ENCODE results near the gene ATP5IF1. TPM values are rescaled to one million over a fixed set of nuclear protein-coding genes. Genes with fewer than 3 reads are reported as not detected.

Gene ATP5IF1
- total and polyA plus RNA-seq, 9 of the 15 experiments (the other 6 are each of a cell fraction or from before 2014, with no cell fraction given): 292 to 1,422 (median 388) TPM

DNA sequence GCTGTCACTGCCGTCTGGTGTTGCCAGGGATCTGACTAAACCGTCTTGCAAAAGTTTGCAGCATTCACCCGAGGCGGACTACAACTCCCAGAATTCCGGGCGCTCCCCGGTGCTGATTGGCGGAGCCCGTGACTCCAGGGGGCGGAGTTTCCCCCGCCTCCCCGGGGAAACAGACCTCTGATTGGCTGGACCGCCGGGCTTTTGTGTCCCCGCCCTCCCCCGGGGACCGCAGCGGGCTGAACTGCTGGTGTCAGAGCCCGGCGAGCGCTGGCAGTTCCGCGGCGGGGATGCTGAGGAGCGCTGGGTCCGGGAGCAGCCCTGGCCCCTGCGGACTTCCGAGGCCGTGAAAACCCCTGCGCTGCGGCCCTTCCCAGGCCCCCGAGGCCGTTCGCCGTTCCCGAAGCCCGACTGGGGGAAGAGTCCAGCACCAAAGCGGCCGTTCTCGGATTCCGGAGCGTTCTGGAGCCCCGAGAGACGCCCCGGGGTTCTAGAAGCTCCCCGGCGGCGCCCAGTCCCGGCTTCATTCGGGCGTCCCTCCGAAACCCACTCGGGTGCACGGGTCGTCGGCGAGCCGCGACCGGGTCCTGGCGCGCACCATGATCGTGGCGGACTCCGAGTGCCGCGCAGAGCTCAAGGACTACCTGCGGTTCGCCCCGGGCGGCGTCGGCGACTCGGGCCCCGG, 23.5 kb downstream of the ATP5IF1 start, which contains the start of gene SESN2 (continued):
- peak; percentile 90 for TF ChIP-seq JUND (IDR thresholded peaks at IDR 0.05; ENCODE audit: borderline replicate concordance, low read depth, low read length)
- peak; percentile 71; the same call in 1 of the 3 replicates for TF ChIP-seq JUND (tag; IDR thresholded peaks at IDR 0.05; ENCODE audit: borderline replicate concordance, low read depth, low read length)
- no peak for TF ChIP-seq CBX2 (IDR thresholded peaks at IDR 0.05; ENCODE audit: insufficient read depth, low read length, poor library complexity, severe bottlenecking)
- TF ChIP-seq, protein P1, sequence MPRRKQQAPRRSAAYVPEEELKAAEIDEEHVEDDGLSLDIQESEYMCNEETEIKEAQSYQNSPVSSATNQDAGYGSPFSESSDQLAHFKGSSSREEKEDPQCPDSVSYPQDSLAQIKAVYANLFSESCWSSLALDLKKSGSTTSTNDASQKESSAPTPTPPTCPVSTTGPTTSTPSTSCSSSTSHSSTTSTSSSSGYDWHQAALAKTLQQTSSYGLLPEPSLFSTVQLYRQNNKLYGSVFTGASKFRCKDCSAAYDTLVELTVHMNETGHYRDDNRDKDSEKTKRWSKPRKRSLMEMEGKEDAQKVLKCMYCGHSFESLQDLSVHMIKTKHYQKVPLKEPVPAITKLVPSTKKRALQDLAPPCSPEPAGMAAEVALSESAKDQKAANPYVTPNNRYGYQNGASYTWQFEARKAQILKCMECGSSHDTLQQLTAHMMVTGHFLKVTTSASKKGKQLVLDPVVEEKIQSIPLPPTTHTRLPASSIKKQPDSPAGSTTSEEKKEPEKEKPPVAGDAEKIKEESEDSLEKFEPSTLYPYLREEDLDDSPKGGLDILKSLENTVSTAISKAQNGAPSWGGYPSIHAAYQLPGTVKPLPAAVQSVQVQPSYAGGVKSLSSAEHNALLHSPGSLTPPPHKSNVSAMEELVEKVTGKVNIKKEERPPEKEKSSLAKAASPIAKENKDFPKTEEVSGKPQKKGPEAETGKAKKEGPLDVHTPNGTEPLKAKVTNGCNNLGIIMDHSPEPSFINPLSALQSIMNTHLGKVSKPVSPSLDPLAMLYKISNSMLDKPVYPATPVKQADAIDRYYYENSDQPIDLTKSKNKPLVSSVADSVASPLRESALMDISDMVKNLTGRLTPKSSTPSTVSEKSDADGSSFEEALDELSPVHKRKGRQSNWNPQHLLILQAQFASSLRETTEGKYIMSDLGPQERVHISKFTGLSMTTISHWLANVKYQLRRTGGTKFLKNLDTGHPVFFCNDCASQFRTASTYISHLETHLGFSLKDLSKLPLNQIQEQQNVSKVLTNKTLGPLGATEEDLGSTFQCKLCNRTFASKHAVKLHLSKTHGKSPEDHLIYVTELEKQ (CRISPR knock-in tag; IDR thresholded peaks at IDR 0.05): no peak
- no peak for TF ChIP-seq FUS (optimal IDR thresholded peaks at IDR 0.05; ENCODE audit: low read depth, low read length)
- TF ChIP-seq U2AF2 (optimal IDR thresholded peaks at IDR 0.05; ENCODE audit: low read depth, low read length): no peak
- no peak for TF ChIP-seq SNIP1 (IDR thresholded peaks at IDR 0.05; ENCODE audit: low read depth)
- TF ChIP-seq POLR2AphosphoS2 (IDR thresholded peaks at IDR 0.05; ENCODE audit: low read length): peak; percentile 80; the same call in 1 of the 2 replicates
- TF ChIP-seq, protein P2, sequence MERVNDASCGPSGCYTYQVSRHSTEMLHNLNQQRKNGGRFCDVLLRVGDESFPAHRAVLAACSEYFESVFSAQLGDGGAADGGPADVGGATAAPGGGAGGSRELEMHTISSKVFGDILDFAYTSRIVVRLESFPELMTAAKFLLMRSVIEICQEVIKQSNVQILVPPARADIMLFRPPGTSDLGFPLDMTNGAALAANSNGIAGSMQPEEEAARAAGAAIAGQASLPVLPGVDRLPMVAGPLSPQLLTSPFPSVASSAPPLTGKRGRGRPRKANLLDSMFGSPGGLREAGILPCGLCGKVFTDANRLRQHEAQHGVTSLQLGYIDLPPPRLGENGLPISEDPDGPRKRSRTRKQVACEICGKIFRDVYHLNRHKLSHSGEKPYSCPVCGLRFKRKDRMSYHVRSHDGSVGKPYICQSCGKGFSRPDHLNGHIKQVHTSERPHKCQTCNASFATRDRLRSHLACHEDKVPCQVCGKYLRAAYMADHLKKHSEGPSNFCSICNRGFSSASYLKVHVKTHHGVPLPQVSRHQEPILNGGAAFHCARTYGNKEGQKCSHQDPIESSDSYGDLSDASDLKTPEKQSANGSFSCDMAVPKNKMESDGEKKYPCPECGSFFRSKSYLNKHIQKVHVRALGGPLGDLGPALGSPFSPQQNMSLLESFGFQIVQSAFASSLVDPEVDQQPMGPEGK (CRISPR knock-in tag; IDR thresholded peaks at IDR 0.05; ENCODE audit: borderline replicate concordance): no peak
- TF ChIP-seq EP300 (IDR thresholded peaks at IDR 0.05; ENCODE audit: low read length): peak; percentile 93
- TF ChIP-seq ZFX (CRISPR knock-in tag; IDR thresholded peaks at IDR 0.05): peak; percentile 86
- TF ChIP-seq, protein P3, sequence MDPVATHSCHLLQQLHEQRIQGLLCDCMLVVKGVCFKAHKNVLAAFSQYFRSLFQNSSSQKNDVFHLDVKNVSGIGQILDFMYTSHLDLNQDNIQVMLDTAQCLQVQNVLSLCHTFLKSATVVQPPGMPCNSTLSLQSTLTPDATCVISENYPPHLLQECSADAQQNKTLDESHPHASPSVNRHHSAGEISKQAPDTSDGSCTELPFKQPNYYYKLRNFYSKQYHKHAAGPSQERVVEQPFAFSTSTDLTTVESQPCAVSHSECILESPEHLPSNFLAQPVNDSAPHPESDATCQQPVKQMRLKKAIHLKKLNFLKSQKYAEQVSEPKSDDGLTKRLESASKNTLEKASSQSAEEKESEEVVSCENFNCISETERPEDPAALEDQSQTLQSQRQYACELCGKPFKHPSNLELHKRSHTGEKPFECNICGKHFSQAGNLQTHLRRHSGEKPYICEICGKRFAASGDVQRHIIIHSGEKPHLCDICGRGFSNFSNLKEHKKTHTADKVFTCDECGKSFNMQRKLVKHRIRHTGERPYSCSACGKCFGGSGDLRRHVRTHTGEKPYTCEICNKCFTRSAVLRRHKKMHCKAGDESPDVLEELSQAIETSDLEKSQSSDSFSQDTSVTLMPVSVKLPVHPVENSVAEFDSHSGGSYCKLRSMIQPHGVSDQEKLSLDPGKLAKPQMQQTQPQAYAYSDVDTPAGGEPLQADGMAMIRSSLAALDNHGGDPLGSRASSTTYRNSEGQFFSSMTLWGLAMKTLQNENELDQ (CRISPR knock-in tag; IDR thresholded peaks at IDR 0.05; ENCODE audit: borderline replicate concordance): 0 out of 2 replicates have a peak, but pooled peaks have one; percentile 58
- TF ChIP-seq ZNF507 (tag; conservative IDR thresholded peaks at IDR 0.05): no peak
- TF ChIP-seq POLR2AphosphoS5 (IDR thresholded peaks at IDR 0.05; ENCODE audit: control insufficient read depth, insufficient read depth, low read depth, low read length): peak; percentile 96
- TF ChIP-seq ZNF696 (CRISPR knock-in tag; conservative IDR thresholded peaks at IDR 0.05): no peak
- TF ChIP-seq THRAP3 (IDR thresholded peaks at IDR 0.05; ENCODE audit: borderline replicate concordance): no peak
- TF ChIP-seq GTF2E2 (tag; IDR thresholded peaks at IDR 0.05): peak; percentile 98
- TF ChIP-seq, protein P4, sequence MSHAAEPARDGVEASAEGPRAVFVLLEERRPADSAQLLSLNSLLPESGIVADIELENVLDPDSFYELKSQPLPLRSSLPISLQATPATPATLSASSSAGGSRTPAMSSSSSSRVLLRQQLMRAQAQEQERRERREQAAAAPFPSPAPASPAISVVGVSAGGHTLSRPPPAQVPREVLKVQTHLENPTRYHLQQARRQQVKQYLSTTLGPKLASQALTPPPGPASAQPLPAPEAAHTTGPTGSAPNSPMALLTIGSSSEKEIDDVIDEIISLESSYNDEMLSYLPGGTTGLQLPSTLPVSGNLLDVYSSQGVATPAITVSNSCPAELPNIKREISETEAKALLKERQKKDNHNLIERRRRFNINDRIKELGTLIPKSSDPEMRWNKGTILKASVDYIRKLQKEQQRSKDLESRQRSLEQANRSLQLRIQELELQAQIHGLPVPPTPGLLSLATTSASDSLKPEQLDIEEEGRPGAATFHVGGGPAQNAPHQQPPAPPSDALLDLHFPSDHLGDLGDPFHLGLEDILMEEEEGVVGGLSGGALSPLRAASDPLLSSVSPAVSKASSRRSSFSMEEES (CRISPR knock-in tag; IDR thresholded peaks at IDR 0.05): no peak

All from K562 (cell line).